IPS-15b (cell line): Measurements from ENCODE around the gene GLTPD2.
A peak's percentile ranks its signal among the peaks of the same experiment; 100 is the strongest.
"Not testable (repeated sequence)": the region's sequence is repeated elsewhere in the genome, so short reads cannot be mapped to it uniquely, and the experiment has no call there.

Source experiments
- H3K27me3 ChIP-seq: one replicate; pipeline ENCODE4 v1.6.1; 2013; ENCODE audit warnings: low read length; ENCODE audit not compliant: control insufficient read depth, insufficient read depth
- H3K36me3 ChIP-seq: one replicate; pipeline ENCODE4 v1.6.1; 2013; ENCODE audit warnings: low read length; ENCODE audit not compliant: control insufficient read depth, insufficient read depth
- H3K4me1 ChIP-seq: one replicate; pipeline ENCODE4 v1.6.1; 2013; ENCODE audit warnings: mild to moderate bottlenecking, low read length; ENCODE audit not compliant: control insufficient read depth, insufficient read depth
- H3K4me3 ChIP-seq: one replicate; pipeline ENCODE4 v1.5.1; 2013; ENCODE audit warnings: low read depth, low read length
- H3K9ac ChIP-seq: one replicate; pipeline ENCODE4 v1.6.1; 2013; ENCODE audit warnings: low read depth, mild to moderate bottlenecking, low read length
- H3K9me3 ChIP-seq: one replicate; pipeline ENCODE4 v1.6.1; 2013; ENCODE audit warnings: mild to moderate bottlenecking, low read length; ENCODE audit not compliant: control insufficient read depth, insufficient read depth

GLTPD2 gene

DNA sequence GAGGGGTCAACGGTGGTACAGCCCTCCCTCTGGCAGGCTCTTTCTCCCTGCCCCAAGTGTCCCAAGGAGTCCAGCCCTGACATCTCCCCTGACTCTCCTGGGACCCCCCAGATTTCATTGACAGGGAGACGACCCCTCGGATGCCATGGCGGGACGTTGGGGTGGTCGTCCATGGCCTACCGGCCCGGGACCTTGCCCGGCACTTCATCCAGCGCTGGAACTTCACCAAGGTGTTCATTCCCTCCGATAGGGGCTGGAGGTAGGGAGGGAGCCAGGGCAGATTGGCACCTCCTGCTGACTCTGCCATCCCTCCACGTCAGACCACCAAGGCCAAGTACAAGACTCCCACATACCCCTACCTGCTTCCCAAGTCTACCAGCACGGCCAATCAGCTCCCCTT, 28.1 kb downstream of the GLTPD2 start:
- Histone ChIP-seq H3K36me3 (peaks cover 38% of the 10 kb centered on the region), H3K9ac (no peak overlapping the region), H3K4me1 (no peaks in the 10 kb centered on the region), H3K27me3 (no peaks in the 10 kb centered on the region), H3K4me3 (no peak overlapping the region), H3K9me3 (no peaks in the 10 kb centered on the region)

DNA sequence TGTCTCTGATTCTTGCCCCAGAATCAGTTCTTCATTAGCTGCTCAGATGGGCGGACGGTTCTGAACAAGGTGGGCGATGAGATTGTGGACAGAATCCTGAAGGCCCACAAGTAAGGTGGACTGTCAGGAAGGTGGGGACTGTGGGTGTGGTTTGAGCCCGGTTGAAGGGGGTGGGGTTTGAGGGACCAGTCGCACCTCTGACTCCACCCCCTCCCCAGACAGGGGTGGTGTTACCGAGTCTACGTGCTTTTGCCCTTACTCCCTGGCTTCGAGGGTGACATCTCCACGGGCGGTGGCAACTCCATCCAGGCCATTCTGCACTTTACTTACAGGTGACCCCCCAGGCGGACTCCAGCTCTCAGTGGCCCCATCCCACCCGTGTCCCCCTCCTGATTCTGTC, 29.5 kb downstream of the GLTPD2 start:
- Histone ChIP-seq H3K9me3 (no peaks in the 10 kb centered on the region), H3K9ac (no peak overlapping the region), H3K4me1 (no peaks in the 10 kb centered on the region), H3K27me3 (no peaks in the 10 kb centered on the region), H3K36me3 (peaks cover 49% of the 10 kb centered on the region), H3K4me3 (no peak overlapping the region)

DNA sequence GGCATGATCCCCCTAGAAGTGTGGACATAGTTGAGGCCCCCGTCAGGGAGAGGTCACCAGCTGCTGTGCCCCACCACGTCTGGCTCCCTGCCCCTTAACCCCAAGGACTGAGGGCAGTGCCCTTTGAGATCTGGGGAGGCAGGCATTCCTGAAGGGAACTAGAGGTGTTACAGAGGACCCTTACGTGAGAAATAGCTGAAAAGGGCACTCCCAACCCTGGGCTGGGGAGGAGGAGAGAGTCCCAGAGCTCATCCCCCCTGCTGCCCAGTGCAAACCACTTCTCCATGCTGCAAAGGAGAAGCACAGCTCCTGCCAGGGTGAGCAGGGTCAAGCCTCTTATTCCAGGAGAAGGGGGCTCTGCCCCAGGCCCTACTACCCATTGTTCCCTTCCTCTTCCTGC, 34.1 kb downstream of the GLTPD2 start:
- no peak overlapping the region for H3K9ac ChIP-seq
- H3K4me3 ChIP-seq: no peak overlapping the region
- peaks cover 29% of the 10 kb centered on the region for H3K36me3 ChIP-seq
- H3K9me3 ChIP-seq: no peaks in the 10 kb centered on the region
- H3K27me3 ChIP-seq: no peaks in the 10 kb centered on the region
- no peaks in the 10 kb centered on the region for H3K4me1 ChIP-seq

DNA sequence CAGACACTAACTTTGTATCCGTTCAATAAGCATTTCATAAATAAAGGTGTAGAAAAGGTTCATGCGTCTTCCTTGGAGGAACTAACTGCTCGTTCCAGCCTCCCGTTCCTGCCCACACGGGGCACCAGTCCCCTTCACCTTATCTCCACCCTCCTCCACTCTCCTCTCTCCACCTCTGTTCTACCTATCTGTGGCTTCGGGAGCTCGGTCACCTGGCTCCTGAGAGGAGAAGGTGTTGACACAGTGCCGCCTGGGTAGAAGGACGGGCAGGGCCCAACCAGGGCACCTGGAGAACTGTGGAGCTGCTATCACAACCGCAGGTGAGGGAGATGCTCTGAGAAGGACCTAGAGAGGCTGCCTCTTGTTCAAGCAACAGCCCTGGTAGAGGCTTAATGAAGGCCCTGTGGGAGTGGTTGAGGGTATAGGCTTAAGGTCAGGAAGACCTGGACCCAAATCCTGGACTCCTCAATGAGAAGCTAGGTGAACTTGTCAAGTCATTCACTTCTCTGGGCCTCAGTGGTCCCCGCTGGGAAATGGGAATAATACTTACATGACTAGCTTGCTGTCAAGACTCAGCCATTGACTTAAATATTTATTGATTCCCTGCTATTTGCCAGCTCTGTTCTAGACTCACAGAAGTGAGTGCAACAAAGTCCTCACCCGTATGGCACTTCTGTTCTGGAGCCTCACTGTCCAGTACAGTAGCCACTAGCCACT, 34.8 kb downstream of the GLTPD2 start:
- Histone ChIP-seq H3K4me3 (no peak overlapping the region), H3K36me3 (peaks cover 27% of the 10 kb centered on the region), H3K27me3 (no peaks in the 10 kb centered on the region), H3K4me1 (no peaks in the 10 kb centered on the region), H3K9me3 (no peaks in the 10 kb centered on the region), H3K9ac (no peak overlapping the region)

DNA sequence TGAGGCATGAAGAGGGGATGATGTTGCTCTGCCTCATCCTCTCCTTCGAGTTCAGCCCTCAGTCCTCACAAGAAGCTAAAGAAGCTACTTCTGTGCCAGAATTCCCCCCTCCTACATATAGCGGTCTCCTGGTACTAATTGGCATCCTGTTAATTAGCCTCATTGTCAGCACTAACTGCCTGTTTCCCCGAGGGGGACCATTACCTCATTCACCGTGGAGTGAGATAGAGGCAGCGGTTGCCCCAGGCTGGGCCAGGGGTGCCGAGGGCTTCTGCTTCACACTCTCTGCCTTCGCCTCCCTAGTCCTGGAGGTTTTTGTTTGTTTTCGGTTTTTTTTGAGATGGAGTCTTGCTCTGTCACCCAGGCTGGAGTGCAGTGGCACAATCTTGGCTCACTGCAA, 38.6 kb downstream of the GLTPD2 start:
- Histone ChIP-seq H3K4me3 (no peak overlapping the region), H3K9me3 (no peaks in the 10 kb centered on the region), H3K9ac (no peak overlapping the region), H3K36me3 (peaks cover 14% of the 10 kb centered on the region), H3K27me3 (no peaks in the 10 kb centered on the region), H3K4me1 (no peaks in the 10 kb centered on the region)

DNA sequence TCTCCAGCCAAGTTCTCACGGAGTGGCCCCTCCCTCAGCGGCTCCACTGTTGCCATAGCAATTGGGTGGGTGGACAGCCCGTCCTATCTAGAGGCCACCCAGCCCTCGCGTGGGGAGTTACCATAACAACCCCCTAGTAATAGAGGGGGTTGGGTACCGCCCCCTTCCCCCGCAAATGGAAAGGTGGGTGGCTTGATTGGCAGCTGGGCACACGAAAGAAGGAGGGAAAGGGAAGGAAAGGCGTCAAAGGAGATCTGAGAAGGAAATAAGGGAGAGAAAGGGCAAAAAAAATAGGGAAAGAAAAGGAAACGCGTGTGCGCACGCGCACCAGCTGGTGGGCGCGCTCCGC, 44.0 kb downstream of the GLTPD2 start:
- H3K9ac ChIP-seq: peak overlapping the region; percentile 47
- not testable (repeated sequence) for H3K27me3 ChIP-seq, H3K36me3 ChIP-seq, H3K4me1 ChIP-seq, H3K9me3 ChIP-seq
- H3K4me3 ChIP-seq: peak overlapping the region; percentile 90

DNA sequence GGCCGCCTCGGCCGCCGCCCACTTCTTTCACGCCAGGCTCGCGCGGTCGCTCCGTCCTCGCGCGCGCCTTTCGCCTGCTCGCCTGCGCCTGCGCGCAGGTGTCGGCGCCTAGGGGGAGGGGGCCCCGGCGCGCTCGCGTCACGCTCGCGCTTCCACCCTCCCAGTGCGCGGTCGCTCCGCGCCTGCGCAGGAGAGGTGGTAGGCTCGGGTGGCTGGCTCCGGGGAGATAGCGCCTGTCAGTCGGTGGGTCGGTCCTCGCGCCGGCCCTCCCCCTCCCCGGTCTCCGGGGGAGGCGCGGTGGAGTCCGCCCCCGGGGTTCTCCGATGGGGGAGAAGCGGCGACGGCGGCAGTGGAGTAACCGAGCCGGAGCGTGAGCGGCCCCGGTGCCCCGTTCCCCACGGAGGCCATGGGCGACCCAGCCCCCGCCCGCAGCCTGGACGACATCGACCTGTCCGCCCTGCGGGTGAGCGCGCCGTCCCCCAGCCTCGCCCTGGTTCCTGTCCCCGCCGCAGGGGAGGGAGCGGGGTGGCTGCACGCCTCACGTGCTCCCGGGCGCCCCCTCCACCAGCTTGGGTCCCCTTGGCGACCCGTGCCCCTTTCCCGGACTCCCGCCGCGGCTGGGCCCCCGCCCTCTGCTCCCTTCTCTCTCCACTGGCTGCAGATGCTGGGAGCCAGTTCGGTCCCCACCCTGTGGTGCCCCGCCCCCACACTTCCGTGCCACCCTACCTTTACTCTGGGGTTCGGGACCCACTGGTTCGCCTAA, 44.6 kb downstream of the GLTPD2 start, which contains the start of gene MINK1:
TSS of gene MINK1 (plus strand) at position 163 of the 763 bp plus-strand sequence. CDS start at position 407, 244 bp downstream.
- peaks cover 7% of the 10 kb centered on the region for H3K4me1 ChIP-seq
- H3K27me3 ChIP-seq: no peaks in the 10 kb centered on the region
- H3K9ac ChIP-seq: peak within 1 kb of the TSS; percentile 47
- H3K4me3 ChIP-seq: peak within 1 kb of the TSS; percentile 90
- H3K9me3 ChIP-seq: no peaks in the 10 kb centered on the region
- H3K36me3 ChIP-seq: no peaks in the 10 kb centered on the region

DNA sequence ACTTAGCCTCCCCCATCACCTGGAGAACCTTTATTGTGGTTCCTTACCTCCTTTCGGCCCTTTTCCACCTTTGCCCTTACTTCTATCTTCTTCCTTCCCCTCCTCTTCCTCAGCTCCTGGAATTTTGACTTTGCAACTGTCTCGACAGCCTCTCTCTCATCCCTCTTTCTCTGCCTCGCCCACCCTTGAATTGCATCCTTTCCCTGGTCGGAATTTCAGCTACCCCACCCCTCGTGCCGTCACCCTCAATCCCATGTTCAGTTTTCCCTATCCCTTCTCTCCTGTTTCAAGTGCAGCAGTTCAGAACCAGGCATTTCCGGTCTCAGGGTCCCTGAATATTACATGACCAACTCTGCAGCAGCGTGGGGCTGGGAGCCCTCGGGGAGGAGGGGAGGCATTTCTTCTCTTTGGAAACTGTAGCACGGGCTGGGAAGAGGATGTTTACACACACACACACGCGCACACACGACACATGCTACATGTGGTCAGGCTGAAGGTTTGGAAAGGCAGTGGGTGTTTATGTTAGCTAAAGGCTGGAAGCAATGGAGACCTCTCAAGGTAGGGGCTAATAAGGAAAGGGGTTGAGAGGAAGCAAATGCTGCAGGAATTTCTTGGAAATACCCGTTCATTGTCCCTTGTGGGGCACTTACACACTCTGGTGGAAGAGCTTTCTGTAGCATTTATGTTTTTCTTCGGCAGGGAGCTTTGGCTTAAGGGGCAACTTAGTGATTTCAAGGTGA, 45.3 kb downstream of the GLTPD2 start:
- H3K4me3 ChIP-seq: peak overlapping the region; percentile 90
- H3K9ac ChIP-seq: peak overlapping the region; percentile 41
- H3K27me3 ChIP-seq: no peaks in the 10 kb centered on the region
- no peaks in the 10 kb centered on the region for H3K9me3 ChIP-seq
- H3K36me3 ChIP-seq: no peaks in the 10 kb centered on the region
- H3K4me1 ChIP-seq: peaks cover 7% of the 10 kb centered on the region

DNA sequence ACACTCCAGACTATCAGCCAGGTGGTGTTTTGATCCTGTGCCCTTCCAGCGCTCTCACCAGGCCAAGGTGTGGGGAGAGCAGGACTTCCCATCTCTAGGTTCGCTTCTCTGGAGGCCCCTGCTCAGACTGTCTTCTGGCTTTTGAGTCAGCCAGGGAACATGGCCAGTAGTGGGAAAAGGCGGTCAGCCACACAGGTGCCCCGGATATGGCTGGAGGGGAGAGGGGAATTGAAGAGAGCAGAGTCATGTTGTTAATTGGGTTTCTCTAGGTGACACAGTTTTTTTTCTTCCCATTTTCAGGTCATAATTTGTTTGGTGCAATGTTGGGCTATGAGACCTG, 45.9 kb downstream of the GLTPD2 start:
- no peak overlapping the region for H3K9ac ChIP-seq
- H3K36me3 ChIP-seq: no peaks in the 10 kb centered on the region
- H3K27me3 ChIP-seq: no peaks in the 10 kb centered on the region
- peak overlapping the region; percentile 90 for H3K4me3 ChIP-seq
- peaks cover 7% of the 10 kb centered on the region for H3K4me1 ChIP-seq
- H3K9me3 ChIP-seq: no peaks in the 10 kb centered on the region

DNA sequence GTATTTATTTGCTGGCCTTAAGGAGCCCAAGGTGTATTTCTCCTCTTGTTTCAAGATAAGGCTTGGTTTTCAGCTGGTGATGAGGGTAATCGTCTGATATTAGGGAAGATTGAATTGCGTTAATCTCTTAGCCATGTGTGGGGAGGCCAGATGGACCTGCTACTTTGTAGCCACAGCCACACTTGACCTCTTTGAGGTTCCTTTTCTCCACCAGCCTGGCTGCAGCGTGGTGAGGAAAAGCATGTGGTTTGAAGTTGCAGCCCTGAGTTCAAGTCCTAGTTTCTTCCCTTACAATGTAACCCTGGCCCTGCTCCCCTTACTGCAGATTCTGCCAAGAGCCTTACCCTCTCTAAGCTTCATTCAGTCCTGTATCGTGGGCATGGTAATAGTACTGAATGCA, 47.5 kb downstream of the GLTPD2 start:
- Histone ChIP-seq H3K36me3 (no peaks in the 10 kb centered on the region), H3K9ac (no peak overlapping the region), H3K9me3 (no peaks in the 10 kb centered on the region), H3K4me1 (peaks cover 9% of the 10 kb centered on the region), H3K4me3 (no peak overlapping the region), H3K27me3 (no peaks in the 10 kb centered on the region)

DNA sequence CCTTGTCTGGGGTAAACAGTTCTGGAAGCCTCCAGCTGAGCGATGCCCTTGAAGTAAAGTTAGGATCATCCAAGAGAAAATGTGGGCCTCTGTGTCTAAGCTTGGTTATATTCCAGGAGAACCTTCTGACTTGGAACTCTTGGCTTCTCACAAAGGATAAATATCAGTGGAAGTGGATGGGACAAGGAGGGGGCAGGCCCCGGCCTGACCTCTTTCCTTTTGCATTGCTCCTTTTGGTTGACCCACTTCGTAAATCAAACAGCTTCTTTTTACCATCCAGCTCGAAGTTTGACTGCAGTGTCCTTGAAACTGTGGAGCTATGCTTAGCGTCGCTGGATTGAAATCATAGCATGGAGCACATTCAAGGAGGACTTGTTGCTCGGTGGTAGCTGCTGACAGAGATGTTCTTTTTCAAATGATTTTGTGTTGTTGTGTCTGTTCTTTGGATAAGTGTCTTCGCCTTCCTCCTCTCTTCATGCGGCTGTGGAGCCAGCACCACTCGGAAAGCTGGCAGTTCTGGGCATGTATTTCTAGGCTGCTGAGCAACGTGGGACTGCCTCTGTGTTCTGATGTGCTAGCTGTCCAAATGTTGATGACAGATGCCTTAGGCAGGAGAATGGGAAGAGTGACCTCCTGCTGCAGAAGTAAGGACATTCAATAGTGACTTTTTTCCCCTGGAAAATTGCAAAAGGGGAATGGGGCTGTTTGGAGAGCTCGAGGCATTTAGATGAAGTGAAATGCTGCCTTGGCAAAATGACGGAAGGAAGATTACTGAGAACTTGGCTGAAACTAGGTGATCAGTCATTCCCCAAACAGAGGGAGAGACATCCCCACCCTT, 48.9 kb downstream of the GLTPD2 start:
- Histone ChIP-seq H3K9ac (no peak overlapping the region), H3K36me3 (no peaks in the 10 kb centered on the region), H3K4me3 (no peak overlapping the region), H3K4me1 (peaks cover 9% of the 10 kb centered on the region), H3K27me3 (no peaks in the 10 kb centered on the region), H3K9me3 (no peaks in the 10 kb centered on the region)
